NT2/D1 (cell line): ENCODE measurements around the gene STAC.

ENCODE experiments used
- DNase-seq: peaks from one replicate; pipeline ENCODE4 v3.0.0-alpha.2; 2011; ENCODE audit warnings: low read depth, low spot score
- H3K27me3 ChIP-seq: 2 replicates; pipeline ENCODE4 v1.6.0; 2011; ENCODE audit warnings: mild to moderate bottlenecking; ENCODE audit not compliant: insufficient read length, insufficient read depth
- H3K36me3 ChIP-seq: 2 replicates; pipeline ENCODE4 v1.6.1; 2011; ENCODE audit warnings: mild to moderate bottlenecking, low read length, mixed read lengths; ENCODE audit not compliant: insufficient read depth, insufficient read length
- H3K4me1 ChIP-seq: 2 replicates; pipeline ENCODE4 v1.5.1; 2011; ENCODE audit not compliant: insufficient read depth, insufficient read length
- H3K4me3 ChIP-seq: 2 replicates; pipeline ENCODE4 v1.5.1; 2011; ENCODE audit warnings: low read depth; ENCODE audit not compliant: insufficient read length
- H3K9ac ChIP-seq: 2 replicates; pipeline ENCODE4 v1.6.0; 2011; ENCODE audit warnings: low read depth; ENCODE audit not compliant: insufficient read length
- H3K9me3 ChIP-seq: 2 replicates; pipeline ENCODE4 v1.5.1; 2011; ENCODE audit warnings: mild to moderate bottlenecking, low read length; ENCODE audit not compliant: insufficient read depth
- SUZ12 ChIP-seq: IDR thresholded peaks from 2 replicates; pipeline ENCODE4 v1.6.1; 2011; ENCODE audit not compliant: insufficient read length, insufficient read depth; ENCODE audit errors: extremely low read depth
- YY1 ChIP-seq: IDR thresholded peaks from 2 replicates; pipeline ENCODE4 v1.6.1; 2011; ENCODE audit not compliant: insufficient read length, insufficient read depth
- ZNF274 ChIP-seq: IDR thresholded peaks from 2 replicates; pipeline ENCODE4 v1.6.1; 2011; ENCODE audit warnings: mild to moderate bottlenecking, low read depth, low read length

STAC gene, protein sequence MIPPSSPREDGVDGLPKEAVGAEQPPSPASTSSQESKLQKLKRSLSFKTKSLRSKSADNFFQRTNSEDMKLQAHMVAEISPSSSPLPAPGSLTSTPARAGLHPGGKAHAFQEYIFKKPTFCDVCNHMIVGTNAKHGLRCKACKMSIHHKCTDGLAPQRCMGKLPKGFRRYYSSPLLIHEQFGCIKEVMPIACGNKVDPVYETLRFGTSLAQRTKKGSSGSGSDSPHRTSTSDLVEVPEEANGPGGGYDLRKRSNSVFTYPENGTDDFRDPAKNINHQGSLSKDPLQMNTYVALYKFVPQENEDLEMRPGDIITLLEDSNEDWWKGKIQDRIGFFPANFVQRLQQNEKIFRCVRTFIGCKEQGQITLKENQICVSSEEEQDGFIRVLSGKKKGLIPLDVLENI

DNA sequence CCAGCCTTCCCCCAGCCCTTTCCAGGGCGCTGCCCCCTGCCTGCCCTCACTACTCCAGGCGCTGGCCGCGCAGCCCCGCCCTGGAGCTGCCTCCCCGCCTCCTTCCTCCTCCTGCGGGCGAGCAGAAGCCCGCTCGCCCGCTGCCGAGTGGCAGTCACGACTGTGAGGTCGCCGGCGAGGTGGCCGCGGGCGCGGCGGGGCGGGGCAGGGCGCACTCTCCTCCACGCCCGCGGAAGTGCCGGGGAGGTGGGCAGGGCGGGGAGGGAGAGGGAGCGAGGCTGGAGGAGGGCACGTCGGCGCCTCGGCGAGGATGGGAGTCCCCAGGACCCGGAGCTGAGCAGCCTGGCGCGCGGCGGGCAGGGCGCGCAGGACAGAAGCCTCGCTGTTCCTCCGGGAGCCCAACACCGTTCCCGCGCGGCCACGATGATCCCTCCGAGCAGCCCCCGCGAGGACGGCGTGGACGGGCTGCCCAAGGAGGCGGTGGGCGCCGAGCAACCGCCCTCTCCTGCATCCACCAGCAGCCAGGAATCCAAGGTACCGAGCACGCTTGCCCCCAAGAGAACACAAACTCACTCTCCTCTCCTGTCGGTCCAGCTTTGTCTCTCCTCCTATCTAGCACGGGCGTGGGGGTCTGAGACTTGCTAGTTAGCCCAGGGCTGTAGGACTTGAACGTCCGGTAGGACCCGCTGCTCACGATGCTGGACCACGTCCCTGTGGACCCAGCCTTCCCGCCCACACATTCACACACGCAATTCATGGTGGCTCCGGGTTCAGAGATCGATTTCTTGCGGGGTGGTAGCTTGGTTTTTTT lies at the start of gene STAC:
STAC (plus strand) TSS at position 284 of the 811 bp plus-strand sequence; CDS start at position 424, 140 bp downstream.
- Histone ChIP-seq H3K9ac (peak within 1 kb of the TSS; percentile 84), H3K4me3 (peak within 1 kb of the TSS; percentile 82), H3K9me3 (no peaks in the 10 kb centered on the region), H3K36me3 (peaks cover 2% of the 10 kb centered on the region), H3K27me3 (peaks cover 42% of the 10 kb centered on the region), H3K4me1 (no peaks in the 10 kb centered on the region)
- DNase-seq, result no peak
- no peak for TF ChIP-seq YY1
- TF ChIP-seq ZNF274, result no peak
- no peak for TF ChIP-seq SUZ12

DNA sequence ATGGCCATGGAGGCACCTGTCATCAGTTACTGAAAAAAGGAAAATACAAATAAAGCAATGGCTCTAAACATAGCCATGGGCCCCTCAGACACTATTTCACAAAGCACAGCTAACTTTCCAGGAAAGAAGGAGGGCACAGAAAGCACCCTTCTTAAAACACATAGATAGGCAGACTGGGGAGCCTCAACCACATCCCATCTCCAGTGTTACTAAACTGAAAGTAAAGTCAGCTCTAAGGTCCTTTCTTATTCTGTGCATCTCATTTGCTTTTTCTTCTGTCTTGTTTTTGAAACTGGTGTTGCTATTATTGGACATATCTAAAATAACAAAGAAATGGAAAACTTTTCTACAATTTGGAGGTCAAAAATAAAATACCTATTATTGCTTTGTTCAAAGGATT lies 48.2 kb upstream of the STAC start:
- H3K9me3 ChIP-seq, result no peaks in the 10 kb centered on the region
- TF ChIP-seq ZNF274, result no peak
- TF ChIP-seq YY1, result no peak
- TF ChIP-seq SUZ12, result no peak
- no peaks in the 10 kb centered on the region for H3K27me3 ChIP-seq
- H3K4me3 ChIP-seq, result no peak overlapping the region
- no peak for DNase-seq
- H3K36me3 ChIP-seq, result no peaks in the 10 kb centered on the region
- H3K4me1 ChIP-seq, result no peaks in the 10 kb centered on the region
- H3K9ac ChIP-seq, result no peak overlapping the region

DNA sequence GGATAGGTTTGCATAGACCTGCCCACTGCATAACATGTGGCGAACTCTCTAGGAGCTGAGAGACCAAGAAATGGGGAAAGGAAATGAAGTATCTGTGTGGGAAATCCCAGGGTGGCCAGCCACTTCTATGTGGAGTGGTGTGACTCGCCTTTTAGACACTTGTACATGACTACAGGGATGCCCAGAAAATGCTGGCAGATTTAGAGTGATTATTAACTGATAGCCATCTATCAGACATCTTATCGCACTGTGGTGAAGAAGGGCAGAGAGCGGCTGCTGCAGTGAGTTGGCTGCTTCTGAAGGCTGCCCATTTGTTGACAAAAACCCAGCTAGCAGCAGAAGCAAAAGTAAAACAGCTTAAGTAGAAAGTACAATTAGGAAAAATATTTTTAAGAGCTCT lies 18.1 kb upstream of the STAC start:
- H3K36me3 ChIP-seq, result no peaks in the 10 kb centered on the region
- H3K27me3 ChIP-seq, result no peaks in the 10 kb centered on the region
- H3K4me1 ChIP-seq, result no peaks in the 10 kb centered on the region
- no peaks in the 10 kb centered on the region for H3K9me3 ChIP-seq
- no peak for DNase-seq
- no peak for TF ChIP-seq YY1
- no peak for TF ChIP-seq SUZ12
- no peak for TF ChIP-seq ZNF274
- no peak overlapping the region for H3K4me3 ChIP-seq
- H3K9ac ChIP-seq, result no peak overlapping the region

DNA sequence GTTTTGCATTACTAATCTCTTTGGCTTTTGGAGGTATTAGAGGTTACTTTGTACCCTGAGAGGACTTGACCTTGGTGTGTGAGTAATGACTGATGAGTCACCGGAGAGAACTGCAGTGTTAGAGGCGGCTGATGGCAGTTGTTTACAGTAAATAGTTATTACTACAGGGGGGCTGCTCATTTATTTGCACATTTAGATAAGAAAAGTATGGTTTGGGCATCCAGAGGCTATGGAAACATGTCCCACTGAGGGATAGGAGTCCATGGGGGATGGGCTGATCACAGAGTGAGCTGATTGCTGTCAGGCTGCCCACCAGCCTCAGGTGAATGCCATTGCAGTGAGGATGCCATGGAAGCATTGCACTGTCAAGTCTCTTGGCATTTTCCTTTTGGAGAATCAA lies 17.3 kb upstream of the STAC start:
- TF ChIP-seq ZNF274 (no peak), SUZ12 (no peak), YY1 (no peak)
- Histone ChIP-seq H3K4me3 (no peak overlapping the region), H3K9ac (no peak overlapping the region), H3K9me3 (no peaks in the 10 kb centered on the region), H3K36me3 (no peaks in the 10 kb centered on the region), H3K4me1 (no peaks in the 10 kb centered on the region), H3K27me3 (no peaks in the 10 kb centered on the region)
- no peak for DNase-seq

DNA sequence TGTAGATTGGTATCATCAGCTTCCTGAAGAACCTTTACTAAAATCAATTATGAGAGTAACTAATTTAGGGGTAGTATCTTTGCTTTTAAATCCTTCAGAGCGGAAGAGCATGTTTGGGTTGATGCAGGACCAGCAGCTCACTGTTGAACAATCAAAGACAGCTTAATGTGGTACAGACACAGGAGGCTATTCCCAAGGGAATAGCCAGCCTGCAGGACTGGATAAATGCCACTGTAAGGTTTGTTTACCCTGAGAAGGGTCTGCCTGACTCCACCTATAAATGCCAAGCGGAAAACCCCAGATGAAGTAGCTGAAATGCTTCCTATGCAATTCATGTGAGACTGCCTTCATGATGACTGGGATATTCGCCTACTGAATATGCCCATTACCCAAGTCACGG lies 16.0 kb upstream of the STAC start:
- DNase-seq, result no peak
- no peak overlapping the region for H3K9ac ChIP-seq
- no peaks in the 10 kb centered on the region for H3K27me3 ChIP-seq
- no peaks in the 10 kb centered on the region for H3K36me3 ChIP-seq
- no peak for TF ChIP-seq YY1
- no peak for TF ChIP-seq ZNF274
- TF ChIP-seq SUZ12, result no peak
- no peaks in the 10 kb centered on the region for H3K4me1 ChIP-seq
- no peak overlapping the region for H3K4me3 ChIP-seq
- H3K9me3 ChIP-seq, result no peaks in the 10 kb centered on the region

DNA sequence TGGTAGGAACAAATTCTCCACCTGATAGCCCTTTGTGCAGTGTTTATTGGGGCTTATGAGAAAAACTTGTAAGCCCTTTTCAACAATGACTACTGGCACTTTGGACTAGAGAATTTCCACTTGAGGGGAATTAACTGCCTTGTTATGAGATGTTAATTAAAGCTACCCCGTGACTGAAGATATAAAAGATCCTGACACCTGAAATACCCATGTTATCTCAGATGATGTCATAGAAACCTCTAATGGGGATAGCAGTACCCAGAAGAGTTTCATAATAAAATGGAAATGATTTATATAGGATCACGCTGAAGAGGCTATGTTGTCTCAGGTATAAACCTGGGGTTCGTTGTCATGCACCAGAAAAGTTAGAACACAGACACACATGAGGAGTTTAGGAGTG lies 14.5 kb upstream of the STAC start:
- TF ChIP-seq SUZ12 (no peak), ZNF274 (no peak), YY1 (no peak)

DNA sequence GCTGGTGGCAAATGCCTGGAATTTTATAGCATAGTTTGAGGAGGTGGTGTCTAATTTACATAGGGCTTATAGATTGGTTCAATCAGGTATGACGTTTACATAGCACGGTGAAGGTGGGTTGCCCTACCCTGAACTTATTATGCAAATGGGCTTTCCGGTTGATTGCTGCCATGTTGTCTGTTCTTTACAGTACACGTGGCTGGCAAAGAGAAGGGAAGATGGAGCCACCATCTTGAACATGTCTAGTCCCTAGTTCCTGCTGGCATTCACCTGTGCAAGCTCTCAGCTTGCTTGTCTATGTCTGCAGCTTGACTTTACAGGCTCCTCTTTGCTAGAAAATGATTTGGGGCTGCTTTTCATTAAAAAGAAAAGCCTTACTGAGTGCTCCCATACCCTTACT lies 14.0 kb upstream of the STAC start:
- no peaks in the 10 kb centered on the region for H3K27me3 ChIP-seq
- no peaks in the 10 kb centered on the region for H3K9me3 ChIP-seq
- H3K36me3 ChIP-seq, result no peaks in the 10 kb centered on the region
- TF ChIP-seq SUZ12 (no peak), YY1 (no peak), ZNF274 (no peak)
- no peak overlapping the region for H3K9ac ChIP-seq
- H3K4me3 ChIP-seq, result no peak overlapping the region
- no peaks in the 10 kb centered on the region for H3K4me1 ChIP-seq
- DNase-seq, result no peak

More for the DNA sequence above, 14.5 kb upstream of the STAC start:
- Histone ChIP-seq H3K9me3 (no peaks in the 10 kb centered on the region), H3K9ac (no peak overlapping the region), H3K4me1 (no peaks in the 10 kb centered on the region), H3K27me3 (no peaks in the 10 kb centered on the region), H3K4me3 (no peak overlapping the region), H3K36me3 (no peaks in the 10 kb centered on the region)
- no peak for DNase-seq
